ENCODE data around the gene CELA3A. TPM values are rescaled to one million over a fixed set of nuclear protein-coding genes. Genes with fewer than 3 reads are reported as not detected.

CELA3A gene
- total and polyA plus RNA-seq, 10 of the 15 experiments (the other 5 are each of a cell fraction or from before 2014, with no cell fraction given): 7.6 TPM; not detected in 9

DNA sequence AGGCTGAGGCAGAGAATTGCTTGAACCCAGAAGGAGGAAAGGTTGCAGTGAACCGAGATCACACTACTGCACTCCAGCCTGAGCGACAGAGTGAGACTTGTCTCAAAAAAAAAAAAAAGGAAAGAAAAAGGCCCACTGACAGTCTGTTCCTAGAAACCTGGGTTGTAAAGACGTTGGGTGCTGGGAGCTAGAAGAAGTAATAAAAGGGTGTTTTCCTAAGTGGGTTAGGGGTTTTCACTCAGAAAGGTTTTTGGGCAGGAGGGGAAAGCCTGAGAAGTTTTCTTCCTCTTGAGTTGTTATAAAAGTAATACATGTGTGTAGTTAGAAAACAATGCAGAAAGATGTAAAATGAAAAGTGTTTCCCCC, 25.4 kb downstream of the CELA3A start (continued):
- TF ChIP-seq RELB (IDR thresholded peaks at IDR 0.05; ENCODE audit: low read depth) (peak; percentile 72), STAT1 (conservative IDR thresholded peaks at IDR 0.05) (no peak), JUND (IDR thresholded peaks at IDR 0.05; ENCODE audit: low read depth, low read length) (no peak), PKNOX1 (IDR thresholded peaks at IDR 0.05) (peak; percentile 53), RELA (IDR thresholded peaks at IDR 0.05; ENCODE audit: borderline replicate concordance, partially characterized antibody) (peak; percentile 72), HSF1 (IDR thresholded peaks at IDR 0.05; ENCODE audit: low read depth, low read length) (no peak), ZBTB33 (IDR thresholded peaks at IDR 0.05) (no peak), RUNX3 (IDR thresholded peaks at IDR 0.05; ENCODE audit: low read length) (peak; percentile 35; the same call in 1 of the 2 replicates), SP1 (IDR thresholded peaks at IDR 0.05; ENCODE audit: low read depth, low read length) (no peak), GATAD2B (conservative IDR thresholded peaks at IDR 0.05; ENCODE audit: low read depth) (no peak)

Measured in GM12878 (cell line).